Left cardiac atrium (tissue), 4 donors: ENCODE measurements around the gene SRRM4. TPM values are rescaled to one million over a fixed set of nuclear protein-coding genes. Genes with fewer than 3 reads are reported as not detected.
A peak's percentile ranks its signal among the peaks of the same experiment; 100 is the strongest.

ENCODE experiments used
- ATAC-seq, 2 donors: fragments of 200-7000 bp; cut with Tn5 transposase; one replicate each; pipeline ENCODE4 v1.9.1; 2020; ENCODE audit warnings: mild to moderate bottlenecking in 2 of 2, moderate library complexity in 2 of 2
- DNase-seq: peaks from one replicate; pipeline ENCODE4 v3.0.0-alpha.2; 2020
- intact Hi-C, 2 donors: fragments of 100-400 bp; cut with DNase I; formaldehyde crosslinking; loops; one replicate each; pipeline versions ENCODE4 v1.14.1 to v1.15.1; 2022 to 2023
- long read RNA-seq: library from polyadenylated mRNA; unstranded; transcript quantifications from one replicate; pipeline ENCODE4 v2.0.0, GENCODE V29; 2021
- total RNA-seq, 2 donors: library from RNA; stranded (reverse); fragmentation: NEBNext Ultra II Directional; extraction: Animal tissue kit (Norgen Biotek cat#: 25700); gene quantifications; one replicate each; pipeline ENCODE4 v1.2.1, GENCODE V29; 2021
- donor health status: DM: no; HTN: yes; CAD: no.
- donor health status: DM: no; HTN: yes; CAD: no; lungs with severe emphysema.
- donor health status: DM: yes; HTN: yes; CAD: no.
- donor health status: Dilated cardiomyopathy.

The SRRM4 gene, protein sequence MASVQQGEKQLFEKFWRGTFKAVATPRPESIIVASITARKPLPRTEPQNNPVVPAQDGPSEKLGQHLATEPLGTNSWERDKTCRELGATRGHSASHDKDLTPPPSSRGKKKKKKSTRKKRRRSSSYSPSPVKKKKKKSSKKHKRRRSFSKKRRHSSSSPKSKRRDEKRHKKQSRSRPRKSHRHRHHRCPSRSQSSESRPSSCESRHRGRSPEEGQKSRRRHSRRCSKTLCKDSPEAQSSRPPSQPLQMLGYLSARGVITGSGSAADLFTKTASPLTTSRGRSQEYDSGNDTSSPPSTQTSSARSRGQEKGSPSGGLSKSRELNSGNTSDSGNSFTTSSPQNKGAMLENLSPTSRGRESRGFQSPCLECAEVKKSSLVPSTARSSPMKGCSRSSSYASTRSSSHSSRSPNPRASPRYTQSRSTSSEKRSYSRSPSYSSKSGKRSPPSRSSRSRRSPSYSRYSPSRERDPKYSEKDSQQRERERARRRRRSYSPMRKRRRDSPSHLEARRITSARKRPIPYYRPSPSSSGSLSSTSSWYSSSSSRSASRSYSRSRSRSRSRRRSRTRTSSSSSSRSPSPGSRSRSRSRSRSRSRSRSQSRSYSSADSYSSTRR
- under 1 TPM; 0.13 to 0.21 TPM for total RNA-seq
- long read RNA-seq: 0 reads

DNA sequence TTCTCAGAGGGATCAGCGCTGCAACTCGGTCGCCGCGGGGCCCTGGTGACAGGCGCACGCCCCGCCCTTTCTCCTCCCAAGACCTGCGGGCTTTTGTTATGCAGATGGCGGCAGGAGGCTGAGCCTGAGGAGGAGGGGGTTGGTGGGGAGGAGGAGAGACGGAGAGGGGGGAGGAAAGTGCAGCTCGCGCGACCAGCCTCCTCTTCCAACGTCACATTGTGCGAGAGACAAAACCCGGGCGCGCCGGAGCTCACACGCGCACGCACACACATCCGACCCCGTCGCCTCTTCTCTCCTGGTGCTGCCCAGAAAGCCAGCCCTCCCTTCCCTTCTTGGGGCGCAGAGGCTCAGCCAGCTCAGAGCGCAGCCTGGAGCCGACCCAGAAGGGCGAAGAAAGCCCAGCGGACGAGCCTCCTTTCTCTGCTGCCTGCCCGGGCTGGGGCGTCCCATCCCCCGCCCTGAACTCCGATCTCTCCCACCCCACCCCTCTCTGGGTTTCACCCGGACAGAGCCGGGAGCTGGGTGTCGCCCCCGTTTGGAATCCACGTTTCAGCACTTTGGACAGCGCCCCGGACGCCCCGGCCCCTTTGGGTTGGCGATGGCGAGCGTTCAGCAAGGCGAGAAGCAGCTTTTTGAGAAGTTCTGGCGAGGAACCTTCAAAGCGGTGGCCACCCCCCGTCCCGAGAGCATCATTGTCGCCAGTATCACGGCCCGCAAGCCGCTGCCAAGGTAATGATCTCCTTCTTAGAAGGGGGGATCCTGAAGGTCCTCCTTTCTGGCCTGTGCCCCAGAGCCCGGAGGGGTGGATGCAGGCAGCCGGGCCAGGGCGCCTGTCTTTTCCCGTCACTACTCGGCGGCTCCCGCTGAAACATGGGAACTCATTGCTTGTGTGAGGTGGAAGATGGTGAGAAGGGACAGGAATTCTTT is at the start of gene SRRM4:
SRRM4 (plus strand) TSS at position 257 of the 927 bp plus-strand sequence; CDS start at position 599, 342 bp downstream.
- DNase-seq (peak; percentile 29), ATAC-seq (no peak)
- intact Hi-C loops: no loop called here

DNA sequence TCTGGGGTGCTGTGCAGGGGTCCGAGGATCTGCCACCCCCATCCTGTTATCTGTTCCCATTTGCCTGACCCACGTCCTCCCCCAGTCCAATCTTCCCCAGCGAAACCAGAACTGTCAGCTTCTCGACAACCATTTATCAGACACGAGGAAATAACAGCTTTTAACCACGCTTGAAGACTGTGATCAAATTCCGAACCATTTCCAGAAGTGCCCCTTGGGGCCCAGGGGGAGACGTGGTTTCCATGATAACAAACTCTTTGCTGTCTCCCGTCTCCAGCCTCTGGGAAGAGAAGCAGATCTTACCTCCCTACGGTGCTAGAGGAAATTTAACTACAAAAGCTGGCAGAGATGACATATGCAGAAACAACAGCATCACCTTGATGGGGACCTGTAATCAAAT is 35.1 kb upstream of the SRRM4 start:
- ATAC-seq: no peak
- intact Hi-C loops: no loop called here
- no peak for DNase-seq

DNA sequence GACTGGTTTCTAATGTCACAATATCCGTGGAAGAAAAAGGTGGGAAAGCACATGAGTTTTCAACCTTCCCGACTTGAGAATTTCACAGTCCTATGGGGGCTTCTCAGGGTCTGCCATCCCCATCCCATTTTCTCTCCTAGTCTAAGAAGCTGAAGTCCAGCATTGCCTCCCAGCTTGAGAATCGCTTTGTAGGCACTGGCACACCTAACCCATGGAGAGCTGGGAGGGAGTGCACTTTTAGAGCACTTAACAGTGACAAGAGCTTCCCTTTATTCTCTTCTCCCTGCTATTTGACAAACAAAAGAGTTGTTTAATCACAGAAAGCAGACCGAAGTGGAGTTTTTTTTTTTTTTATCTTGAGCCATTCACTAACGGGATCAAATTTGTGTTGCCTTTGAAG is 22.8 kb upstream of the SRRM4 start:
- ATAC-seq: no peak
- intact Hi-C loops: no loop called here
- no peak for DNase-seq

DNA sequence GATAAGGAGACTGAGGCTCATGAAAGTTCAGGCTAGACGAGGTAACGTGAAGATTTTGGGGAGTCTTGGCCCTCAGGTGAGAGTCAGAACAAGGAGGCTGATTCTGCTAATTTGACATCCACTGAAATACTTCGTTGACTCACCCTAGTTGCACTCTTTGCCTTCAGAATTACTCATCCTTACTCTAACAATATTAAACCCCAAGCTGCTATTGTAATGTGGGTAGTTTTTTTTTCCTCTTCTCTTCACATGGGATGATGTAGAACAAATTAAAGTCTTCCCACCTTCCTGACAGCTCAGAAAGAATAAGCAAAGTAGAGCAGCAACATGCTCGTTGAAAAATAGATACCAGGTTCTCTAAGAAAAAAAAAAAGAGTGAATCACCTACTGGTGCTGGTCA is 22.0 kb upstream of the SRRM4 start:
- DNase-seq: no peak
- no peak for ATAC-seq
- intact Hi-C loops: no loop called here

DNA sequence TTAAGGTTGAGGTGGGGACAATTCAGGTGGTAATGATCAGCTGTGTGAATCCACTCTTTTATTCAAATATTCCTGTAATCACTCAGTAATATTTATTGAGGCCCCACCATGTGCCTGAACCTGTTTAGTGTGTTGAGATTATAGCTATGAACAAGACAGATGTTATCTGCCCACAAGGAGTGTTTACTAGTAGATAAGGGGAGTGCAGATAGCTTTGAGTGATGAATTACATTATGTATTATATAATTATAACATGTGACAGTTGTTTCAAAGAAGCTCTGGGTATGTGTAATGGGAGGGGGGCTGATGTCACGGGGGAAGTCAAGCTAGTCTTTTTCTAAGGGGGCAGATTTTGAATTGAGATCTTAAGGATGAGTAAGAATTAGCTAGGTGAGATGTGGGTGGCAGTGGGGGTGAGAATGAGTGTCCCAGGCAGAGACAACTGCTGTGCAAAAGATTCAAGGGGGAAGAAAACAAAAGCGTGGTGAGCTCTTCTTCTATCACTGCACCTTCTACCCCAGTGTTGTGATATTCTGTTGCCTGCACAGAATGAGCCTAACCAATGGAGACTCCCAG is 21.3 kb upstream of the SRRM4 start:
- intact Hi-C loops: no loop called here
- DNase-seq: no peak
- no peak for ATAC-seq

DNA sequence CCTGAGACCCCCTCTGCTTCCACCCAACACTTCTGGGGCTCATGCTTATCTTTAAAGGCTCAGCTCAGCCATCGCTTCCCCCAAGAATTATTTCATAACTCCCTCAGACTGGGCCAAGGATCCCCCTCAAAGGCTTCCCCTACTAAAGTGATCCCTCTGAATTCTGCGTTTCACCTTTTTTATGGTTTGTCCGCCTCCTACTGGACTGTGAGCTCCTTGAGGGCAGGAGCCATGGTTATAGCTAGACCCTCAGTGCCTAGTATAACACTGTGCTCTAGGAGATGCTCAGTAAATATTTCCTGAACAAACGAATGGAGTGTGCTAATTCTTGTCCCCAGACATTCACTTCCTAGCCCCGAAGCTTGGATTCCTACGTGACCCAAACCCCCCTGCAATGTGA is 20.5 kb upstream of the SRRM4 start:
- ATAC-seq (no peak), DNase-seq (no peak)
- intact Hi-C loops: no loop called here

DNA sequence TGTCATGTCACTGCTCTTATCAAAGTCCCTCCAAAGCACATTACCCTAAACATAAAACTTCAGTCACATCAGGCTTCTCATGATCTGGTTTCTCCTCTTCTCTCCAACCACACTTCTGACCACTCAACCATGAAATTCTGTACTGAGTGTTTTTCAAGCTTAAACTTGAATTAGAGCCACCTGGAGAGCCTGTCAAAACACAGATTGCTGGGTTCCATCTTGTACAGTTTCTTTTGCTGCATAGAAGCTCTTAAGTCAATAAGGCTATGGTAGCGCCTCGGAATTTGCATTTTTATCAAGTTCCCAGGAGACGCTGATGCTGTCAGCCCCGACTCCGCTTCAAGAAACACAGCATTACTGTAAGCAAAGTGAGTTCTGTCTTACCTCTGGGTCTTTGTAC is 16.4 kb upstream of the SRRM4 start:
- intact Hi-C loops: no loop called here
- ATAC-seq (no peak), DNase-seq (no peak)

DNA sequence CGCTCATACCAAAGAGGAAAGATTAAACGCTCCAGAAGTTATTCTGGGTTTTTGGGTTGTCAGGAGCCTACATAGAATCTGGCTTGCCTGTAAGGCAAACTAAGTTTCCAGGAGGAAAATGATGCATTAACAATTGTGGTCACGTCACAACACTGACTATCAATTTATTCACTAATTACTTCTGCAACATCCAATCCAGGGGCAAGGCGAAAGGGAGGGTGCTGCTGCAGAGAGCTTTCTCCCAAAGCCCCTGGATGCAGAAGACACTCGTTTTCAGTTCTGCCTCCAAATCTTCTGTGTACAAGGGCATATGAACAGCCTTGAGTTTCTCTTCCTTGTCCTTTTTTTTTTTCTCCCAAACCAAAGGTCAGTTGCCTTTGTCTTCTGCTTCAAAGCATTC is 10.5 kb upstream of the SRRM4 start:
- DNase-seq: no peak
- no peak for ATAC-seq
- intact Hi-C loops: no loop called here

DNA sequence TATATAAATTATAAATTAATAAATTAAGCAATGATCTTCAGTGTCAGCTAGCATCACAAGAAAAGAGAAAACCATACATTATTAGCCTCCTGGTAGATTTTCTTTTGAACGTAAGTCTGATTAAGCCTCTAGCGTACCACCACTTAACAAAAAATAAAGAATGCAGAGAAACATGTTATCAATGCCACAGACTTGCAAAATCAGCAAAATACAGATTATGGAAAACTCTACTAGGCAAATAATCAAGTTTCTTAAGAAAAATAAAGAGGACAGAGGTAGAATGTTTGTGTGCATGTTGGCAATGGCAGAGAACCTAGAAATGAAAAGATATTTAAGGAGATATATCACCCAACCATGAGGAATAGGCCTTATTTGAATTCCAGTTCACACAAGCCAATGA is 8.4 kb upstream of the SRRM4 start:
- intact Hi-C loops: no loop called here
- no peak for ATAC-seq
- no peak for DNase-seq

DNA sequence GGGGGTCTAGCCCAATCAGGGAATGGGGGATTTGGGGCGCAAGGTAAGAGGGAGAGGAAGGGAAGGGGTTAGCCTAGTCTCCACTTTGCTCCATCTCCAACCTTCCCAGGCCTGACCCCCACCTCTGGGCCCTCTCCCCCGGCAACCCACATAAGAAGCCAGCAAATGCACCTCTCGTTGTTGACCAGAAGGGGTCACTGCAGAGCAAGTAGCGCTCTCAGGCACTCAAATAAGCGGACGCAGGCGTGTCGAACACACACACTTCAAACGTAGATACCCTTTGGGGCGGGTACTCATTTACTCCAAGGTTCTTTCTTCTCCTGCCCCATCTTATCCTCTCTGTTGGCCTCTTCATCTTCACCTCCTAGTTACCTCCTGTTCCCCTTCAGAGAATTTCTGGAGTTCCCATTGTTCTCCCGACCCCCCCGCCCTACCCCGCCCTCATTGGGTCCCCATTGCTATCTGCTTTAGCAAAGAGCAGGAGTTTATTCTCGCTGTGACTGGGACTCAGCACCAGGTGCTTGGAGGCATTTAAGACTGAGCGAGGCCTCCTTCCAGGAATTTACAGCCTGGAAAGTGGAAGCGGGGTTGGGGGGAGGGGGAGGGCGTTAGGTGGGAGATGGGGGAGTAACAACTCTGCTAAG is 1.5 kb upstream of the SRRM4 start:
- intact Hi-C loops: loop anchor here in 1 of 2 donors (5.0 kb wide), 1 partner anchor 437 kb away; no protein-coding TSS in a partner anchor

DNA sequence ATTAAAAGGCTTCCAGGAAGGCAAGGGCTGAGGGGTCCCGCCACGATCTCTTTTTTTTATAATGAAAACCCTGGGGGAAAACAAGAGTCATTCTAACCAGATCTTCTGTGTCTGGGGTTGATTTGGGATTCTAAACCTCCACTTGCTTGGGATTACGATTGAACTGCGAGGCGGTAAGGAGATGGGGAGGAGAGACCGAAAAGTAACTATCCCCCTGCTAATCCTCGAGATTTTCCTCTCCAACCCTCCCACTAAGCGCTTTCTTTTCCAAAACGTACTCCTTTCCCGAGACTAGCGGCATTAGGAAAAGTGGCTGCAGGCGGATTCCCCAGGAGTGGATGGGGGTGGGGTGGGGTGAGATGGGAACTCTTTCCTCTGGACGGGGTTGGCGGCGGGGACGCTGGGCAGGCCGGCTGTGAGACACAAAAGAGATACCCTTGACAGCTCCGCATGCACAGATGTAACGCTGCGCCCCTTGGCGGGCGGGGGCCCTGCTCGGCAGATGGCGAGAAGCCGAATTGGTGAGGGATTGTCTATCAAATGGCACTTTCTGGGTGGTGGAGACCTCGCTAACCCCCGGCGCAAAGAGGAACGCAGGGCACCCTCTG is 830 bp upstream of the SRRM4 start:
- intact Hi-C loops: no loop called here
- DNase-seq: no peak
- ATAC-seq: no peak

More for the DNA sequence above, 1.5 kb upstream of the SRRM4 start:
- ATAC-seq (peak in 1 of 2 donors; percentile 59), DNase-seq (peak; percentile 35)

DNA sequence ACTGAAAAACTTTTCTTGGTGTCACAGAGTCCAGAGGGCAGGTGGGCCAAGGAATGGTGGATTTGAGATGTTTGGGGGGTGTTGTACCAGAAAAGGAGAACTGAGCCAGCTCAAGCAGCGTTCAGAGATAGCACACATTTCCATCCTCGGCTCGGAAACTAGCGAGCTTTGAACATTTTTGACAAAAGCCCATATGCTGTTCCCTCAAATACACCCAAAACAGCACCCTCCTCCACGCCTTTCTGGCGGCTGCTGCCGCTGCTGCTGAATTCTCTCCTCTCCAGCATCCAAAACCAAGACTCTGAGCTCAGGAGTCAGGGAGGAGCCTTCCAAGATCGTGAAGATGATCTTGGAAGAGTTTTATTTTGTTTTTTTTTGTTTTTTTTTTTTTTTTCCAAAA is 961 bp downstream of the SRRM4 start:
- no peak for DNase-seq
- intact Hi-C loops: no loop called here
- no peak for ATAC-seq

DNA sequence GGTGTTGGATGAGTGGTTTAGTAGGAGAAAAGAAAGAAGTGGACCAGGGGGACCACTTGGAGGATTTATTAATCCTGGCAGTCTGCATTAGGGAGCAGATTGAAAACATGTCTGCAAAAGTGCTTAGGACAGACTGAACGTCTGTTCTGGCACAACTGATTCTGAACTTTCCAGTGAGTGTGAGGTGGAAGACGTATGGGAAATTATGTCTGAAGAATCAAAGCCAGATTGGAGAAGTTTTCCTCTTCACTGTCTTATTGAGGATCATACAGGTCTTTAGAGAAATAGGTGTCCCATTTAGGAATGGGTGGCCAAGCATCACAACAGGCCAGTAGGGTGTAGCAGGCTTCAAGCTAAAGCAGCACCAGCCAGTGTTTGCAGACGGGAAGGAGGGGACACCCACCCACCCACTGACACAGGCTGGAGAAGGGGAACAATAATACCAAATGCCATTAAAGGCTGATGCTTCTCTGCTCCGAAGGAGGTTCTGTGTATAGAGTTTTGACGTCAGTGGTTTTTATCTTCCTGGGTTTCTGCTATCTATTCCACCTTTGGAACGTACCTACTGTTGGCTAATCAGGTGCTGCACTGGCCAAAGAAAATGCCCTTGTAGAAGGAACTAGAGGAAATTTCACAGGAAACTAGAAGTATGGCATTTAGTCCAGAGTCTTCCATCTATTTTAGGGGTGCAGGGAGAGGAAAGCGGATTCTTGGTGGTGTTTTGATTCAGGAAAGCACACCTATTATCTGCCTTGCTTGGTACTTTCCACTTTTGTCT is 1.8 kb downstream of the SRRM4 start:
- DNase-seq (no peak), ATAC-seq (no peak)
- intact Hi-C loops: no loop called here

DNA sequence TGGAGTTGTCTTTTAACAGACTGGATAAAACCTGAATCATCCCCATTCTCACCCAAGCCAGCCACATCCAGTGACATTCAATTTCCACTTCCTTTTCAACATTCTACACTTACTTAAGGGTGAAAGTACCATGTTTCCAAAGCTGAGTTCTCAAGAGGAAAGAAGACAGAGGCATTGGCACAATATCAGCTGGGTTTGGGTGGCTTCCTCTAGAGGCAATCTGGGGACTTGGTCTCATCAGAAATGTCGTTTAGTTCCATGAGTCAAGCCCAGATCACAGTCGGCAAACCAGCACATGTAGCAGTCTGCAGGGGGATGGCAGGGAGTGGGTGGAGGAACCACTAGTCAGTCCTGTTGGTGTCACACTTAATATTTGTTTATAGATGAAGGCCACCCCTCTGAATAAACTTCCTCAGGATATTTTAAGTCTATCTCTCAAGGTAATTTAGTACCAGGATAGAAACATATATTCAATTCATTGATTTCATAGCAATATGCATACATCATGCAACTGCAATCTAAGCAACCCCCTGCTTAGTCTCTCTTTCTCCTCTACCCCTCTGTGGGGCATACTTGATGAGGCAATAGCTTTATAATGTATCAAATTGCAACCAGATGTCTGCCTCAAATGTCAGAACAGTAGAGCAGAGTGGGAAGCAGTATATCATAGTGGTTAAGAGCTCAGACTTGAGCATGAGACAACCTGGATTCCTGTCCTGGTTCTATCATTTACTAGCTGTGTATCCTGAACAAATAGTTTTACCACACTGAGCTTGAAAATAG is 3.0 kb downstream of the SRRM4 start:
- no peak for DNase-seq
- no peak for ATAC-seq
- intact Hi-C loops: no loop called here

DNA sequence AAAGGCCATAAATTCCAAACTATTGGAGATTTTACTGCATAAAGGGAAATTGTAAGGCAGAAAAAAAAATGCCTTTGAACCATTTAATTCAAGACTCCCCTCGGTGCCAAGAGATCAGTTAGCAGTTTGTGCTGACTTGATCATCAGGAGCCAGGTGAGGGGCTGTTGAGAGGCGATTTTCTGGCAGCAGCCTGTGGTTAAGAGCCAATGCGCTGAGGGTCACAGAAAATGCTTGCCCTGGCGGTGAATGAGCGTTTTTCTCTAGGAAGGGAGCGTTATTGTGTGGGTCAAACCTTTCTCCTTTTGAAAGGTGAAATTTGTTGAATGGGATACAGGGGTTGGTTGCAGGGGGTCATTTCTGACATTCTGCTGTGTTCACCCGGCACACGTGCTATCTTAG is 4.7 kb downstream of the SRRM4 start:
- no peak for DNase-seq
- intact Hi-C loops: no loop called here
- no peak for ATAC-seq

DNA sequence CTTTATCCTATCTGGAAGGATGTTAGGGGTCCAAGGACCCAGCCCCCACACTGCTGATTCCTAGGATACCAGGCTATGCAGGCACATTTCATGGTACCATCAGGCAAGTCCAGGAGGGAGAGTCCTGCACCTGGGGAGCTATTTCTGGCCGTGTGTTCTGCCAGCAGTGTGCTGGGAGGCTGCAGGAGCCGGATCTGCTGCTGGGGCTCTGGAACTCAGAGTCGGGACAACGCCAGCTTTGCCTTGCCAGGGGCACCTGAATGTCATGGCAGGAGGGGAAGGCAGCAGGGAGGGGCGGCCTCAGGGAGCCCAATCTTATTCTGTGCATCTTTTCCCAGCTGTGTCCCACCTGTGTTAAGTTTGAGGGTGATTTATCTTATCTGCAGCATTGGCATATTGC is 17.8 kb downstream of the SRRM4 start:
- DNase-seq (no peak), ATAC-seq (no peak)
- intact Hi-C loops: no loop called here

DNA sequence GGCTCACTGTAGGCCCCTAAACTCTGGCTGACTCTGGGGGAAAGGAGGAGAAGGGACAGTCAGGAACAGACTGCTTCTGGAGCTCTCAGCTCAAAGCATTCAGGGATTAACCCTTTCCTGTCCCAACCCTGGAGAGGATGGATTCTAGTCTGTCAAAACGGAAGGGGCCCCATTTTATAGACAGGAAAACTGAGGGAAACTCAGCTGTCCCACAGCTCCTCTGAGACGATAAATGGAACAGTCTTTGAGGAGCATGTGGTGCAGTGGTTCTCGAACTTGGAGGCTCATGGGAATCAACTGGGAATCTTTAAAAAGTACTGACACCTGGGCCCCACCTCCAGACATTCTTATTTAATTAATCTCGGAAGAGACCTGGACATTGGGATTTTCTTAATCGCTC is 23.7 kb downstream of the SRRM4 start:
- ATAC-seq: no peak
- DNase-seq: no peak
- intact Hi-C loops: no loop called here
